ENCODE measurements around the gene TAF3. TPM values are rescaled to one million over a fixed set of nuclear protein-coding genes. Genes with fewer than 3 reads are reported as not detected.

The TAF3 gene
- polyA plus RNA-seq, 6 donors from 2014 or later = 6.3 to 17.3 (median 9.5) TPM

DNA sequence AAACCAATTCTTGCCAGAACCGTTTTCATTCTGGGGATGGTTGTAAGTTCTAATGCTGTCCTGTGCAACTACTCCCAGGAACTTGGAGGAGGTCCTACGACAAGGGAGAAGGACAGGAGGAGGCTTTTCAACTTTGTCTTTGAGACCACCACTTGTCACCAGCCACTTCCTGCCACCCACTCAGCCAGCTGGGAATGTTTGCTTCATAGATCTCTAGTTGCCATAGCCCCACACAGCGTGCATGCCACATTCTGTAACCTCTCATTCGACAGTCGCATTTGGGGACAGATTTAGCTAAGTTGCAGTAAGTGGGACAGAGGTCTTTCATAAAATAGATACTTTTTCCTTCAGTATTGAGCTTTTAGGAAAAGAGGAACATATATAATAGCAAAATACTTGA is 78.0 kb downstream of the TAF3 start:
- ATAC-seq (ENCODE audit: low read depth in 2 of 2) = no peak
- no peak for DNase-seq
- Mint-ChIP-seq H3K9me3 (no peaks in the 10 kb centered on the region), H3K4me3 (no peak overlapping the region), H3K4me1 (peaks cover 10 to 32% (median 24%) of the 10 kb centered on the region in 3 donors), H3K36me3 (peaks cover 23 to 31% of the 10 kb centered on the region in 2 donors), H3K27me3 (no peaks in the 10 kb centered on the region), H3K27ac (no peak overlapping the region)

DNA sequence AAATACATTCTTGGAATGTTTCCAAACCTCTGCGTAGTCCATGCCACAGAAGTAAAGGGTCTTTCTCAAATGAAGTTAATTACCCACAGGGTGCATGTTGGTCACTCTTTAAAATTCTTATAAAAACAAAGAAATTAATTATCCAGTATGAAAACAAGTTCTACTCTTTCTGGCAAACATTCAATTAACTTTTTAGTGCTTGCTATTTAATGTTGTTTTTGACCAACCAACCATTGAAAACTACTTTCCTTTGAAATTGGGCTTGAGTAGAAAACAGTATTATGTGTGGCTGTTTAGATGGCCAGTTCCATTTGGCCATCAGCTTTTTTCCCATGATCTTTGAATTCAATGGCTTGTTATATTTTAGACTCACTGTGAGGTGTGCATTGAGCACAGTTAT is 83.0 kb downstream of the TAF3 start:
- no peaks in the 10 kb centered on the region for H3K9me3 Mint-ChIP-seq
- H3K4me3 Mint-ChIP-seq = no peak overlapping the region
- no peak overlapping the region for H3K27ac Mint-ChIP-seq
- H3K36me3 Mint-ChIP-seq = peaks cover 30 to 38% of the 10 kb centered on the region in 2 donors
- DNase-seq (no peak), ATAC-seq (ENCODE audit: low read depth in 2 of 2) (no peak)
- peaks cover 10 to 25% (median 20%) of the 10 kb centered on the region in 3 donors for H3K4me1 Mint-ChIP-seq
- no peaks in the 10 kb centered on the region for H3K27me3 Mint-ChIP-seq

DNA sequence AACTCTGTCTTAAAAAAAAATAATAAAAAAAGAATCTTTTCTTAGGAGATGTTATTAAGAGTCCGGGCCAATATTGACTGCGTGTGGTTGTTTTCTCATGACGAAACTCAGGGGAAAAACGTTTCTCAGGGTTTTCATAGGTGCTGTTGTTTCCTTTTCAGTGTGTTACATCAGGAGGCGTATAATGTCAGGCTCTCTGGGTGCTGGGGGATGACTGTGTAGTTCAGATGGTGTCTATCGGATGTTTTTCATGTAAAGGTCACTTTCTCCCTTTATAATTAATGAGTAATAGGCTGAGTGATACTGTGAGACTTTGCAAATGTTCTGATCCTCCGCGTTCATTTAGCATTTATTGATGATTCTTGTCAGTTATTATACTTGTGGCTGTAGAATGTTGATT is 84.1 kb downstream of the TAF3 start:
- H3K4me3 Mint-ChIP-seq = no peak overlapping the region
- DNase-seq (no peak), ATAC-seq (ENCODE audit: low read depth in 2 of 2) (no peak)
- peaks cover 23 to 29% of the 10 kb centered on the region in 2 donors for H3K36me3 Mint-ChIP-seq
- no peak overlapping the region for H3K27ac Mint-ChIP-seq
- peaks cover 5 to 23% (median 15%) of the 10 kb centered on the region in 3 donors for H3K4me1 Mint-ChIP-seq
- no peaks in the 10 kb centered on the region for H3K27me3 Mint-ChIP-seq
- no peaks in the 10 kb centered on the region for H3K9me3 Mint-ChIP-seq

DNA sequence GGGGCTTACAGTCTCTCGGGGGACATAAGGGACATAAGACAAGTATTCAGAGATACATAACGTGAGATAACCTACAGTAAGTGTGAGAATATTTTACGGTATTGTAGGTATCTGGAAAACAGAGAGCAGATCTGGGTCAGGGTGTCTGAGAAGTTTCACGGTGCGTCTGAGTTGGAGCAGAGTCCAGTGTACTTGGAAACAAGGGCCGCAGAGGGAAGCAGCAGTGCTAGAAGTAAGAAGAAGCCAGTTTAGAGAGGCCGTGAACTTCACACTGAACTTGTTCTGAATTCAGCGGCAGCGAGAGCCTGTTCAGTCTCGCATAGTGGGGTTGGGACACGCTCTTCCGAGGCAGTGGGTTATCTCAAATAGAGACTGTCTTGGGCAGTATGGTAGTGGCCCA is 85.5 kb downstream of the TAF3 start:
- no peaks in the 10 kb centered on the region for H3K27me3 Mint-ChIP-seq

DNA sequence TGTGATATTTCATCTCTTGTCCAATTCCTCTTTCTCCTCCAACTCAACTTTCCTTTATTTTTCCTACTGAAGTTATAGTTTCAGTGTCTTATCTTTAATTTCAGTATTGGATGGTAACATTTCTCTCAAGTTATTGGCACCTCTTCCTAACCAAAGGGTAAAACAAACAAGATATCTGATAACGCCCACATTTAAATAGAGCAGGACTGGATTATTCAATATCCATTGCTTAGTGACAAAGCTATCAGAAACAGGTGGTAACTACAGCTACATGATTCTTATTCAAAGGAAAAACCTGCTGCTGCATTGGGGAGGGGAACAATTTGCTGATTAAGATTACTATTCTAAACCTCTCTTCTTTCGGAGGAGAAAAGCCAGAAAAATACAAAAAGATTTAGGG is 87.8 kb downstream of the TAF3 start:
- peaks cover 7 to 9% of the 10 kb centered on the region in 2 donors for H3K36me3 Mint-ChIP-seq
- H3K4me3 Mint-ChIP-seq = no peak overlapping the region
- H3K9me3 Mint-ChIP-seq = no peaks in the 10 kb centered on the region
- no peaks in the 10 kb centered on the region for H3K27me3 Mint-ChIP-seq
- no peak for ATAC-seq (ENCODE audit: low read depth in 2 of 2)
- H3K4me1 Mint-ChIP-seq = peaks cover 10 to 18% (median 12%) of the 10 kb centered on the region in 3 donors
- no peak overlapping the region for H3K27ac Mint-ChIP-seq
- no peak for DNase-seq

More for the DNA sequence above, 85.5 kb downstream of the TAF3 start:
- Mint-ChIP-seq H3K36me3 (peaks cover 16 to 17% of the 10 kb centered on the region in 2 donors), H3K9me3 (no peaks in the 10 kb centered on the region), H3K27ac (no peak overlapping the region), H3K4me3 (no peak overlapping the region), H3K4me1 (peaks cover 10 to 23% (median 11%) of the 10 kb centered on the region in 3 donors)
- no peak for DNase-seq
- ATAC-seq (ENCODE audit: low read depth in 2 of 2) = no peak

DNA sequence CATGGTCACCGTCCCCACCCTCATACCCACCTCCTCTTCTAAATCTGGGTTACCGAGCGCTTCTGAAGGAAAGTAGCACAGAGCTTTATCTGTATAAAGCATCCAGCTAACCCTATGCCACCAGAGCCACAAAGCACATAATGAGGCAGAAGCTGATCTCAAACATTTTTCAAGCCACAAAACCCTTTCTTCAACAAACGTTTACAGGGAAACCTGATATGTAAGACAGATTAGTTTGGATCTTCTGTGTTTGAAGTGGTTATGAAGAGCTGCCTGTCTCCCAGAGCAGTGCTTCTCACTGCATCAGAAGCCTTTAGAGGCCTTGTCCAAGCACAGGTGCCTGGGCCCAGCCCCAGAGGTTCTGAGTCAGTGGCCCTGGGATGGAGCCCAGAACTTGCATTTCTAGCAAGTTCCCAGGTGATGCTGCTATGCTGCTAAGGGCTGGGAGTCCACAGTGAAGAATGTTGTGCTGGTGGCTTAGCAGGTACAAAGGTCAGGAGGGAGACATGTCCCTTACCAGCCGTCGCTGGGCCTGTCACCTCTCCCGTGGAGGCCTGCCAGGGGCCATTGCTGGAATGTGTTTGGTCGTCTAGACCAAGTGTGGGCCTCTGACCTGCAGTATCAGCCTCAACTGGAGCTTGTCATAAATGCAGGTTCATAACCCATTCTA is 90.4 kb downstream of the TAF3 start:
- no peaks in the 10 kb centered on the region for H3K9me3 Mint-ChIP-seq
- ATAC-seq (ENCODE audit: low read depth in 2 of 2) = no peak
- no peak for DNase-seq
- H3K4me3 Mint-ChIP-seq = no peak overlapping the region
- H3K27ac Mint-ChIP-seq = no peak overlapping the region
- H3K4me1 Mint-ChIP-seq = peaks cover 19 to 21% (median 20%) of the 10 kb centered on the region in 3 donors
- H3K27me3 Mint-ChIP-seq = no peaks in the 10 kb centered on the region
- peaks cover 7 to 9% of the 10 kb centered on the region in 2 donors for H3K36me3 Mint-ChIP-seq

DNA sequence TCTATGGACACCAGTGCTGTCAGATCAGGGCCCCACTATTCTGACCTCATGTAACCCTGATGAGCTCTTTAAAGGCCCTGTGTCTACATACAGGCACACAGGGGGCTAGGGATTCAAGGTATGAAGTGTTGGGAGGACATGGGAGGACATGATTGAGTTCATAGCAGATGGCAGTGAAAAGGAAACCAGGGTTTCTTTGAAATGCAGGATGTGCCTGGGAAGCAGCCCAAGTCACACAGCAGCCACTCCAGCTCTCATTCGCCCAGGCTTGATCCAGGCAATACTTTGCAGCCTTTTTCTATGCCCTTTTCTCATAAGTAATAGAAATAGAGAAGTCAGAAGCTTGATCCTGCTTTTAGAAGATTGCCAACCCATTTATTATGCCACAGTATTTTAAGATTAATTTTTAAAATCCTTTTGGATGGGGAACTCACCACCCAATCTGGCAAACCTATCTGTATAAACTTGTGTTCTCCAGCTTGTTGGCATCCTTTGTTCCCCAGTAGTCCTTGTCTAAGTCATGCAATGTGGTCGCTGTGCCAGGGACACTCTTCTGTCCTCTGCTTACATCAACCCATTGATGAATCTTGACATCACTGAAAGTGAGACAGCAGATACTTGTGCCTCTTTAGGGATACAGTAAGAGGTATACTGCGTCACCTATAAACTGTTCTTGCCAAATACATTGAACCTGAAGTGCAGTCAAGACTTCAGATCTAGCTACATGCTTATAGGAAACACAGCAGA is 95.0 kb downstream of the TAF3 start:
- Mint-ChIP-seq H3K4me1 (peaks cover 8 to 22% (median 18%) of the 10 kb centered on the region in 3 donors), H3K36me3 (no peaks in the 10 kb centered on the region), H3K27me3 (no peaks in the 10 kb centered on the region), H3K27ac (no peak overlapping the region), H3K4me3 (no peak overlapping the region), H3K9me3 (no peaks in the 10 kb centered on the region)
- ATAC-seq (ENCODE audit: low read depth in 2 of 2) (no peak), DNase-seq (no peak)

DNA sequence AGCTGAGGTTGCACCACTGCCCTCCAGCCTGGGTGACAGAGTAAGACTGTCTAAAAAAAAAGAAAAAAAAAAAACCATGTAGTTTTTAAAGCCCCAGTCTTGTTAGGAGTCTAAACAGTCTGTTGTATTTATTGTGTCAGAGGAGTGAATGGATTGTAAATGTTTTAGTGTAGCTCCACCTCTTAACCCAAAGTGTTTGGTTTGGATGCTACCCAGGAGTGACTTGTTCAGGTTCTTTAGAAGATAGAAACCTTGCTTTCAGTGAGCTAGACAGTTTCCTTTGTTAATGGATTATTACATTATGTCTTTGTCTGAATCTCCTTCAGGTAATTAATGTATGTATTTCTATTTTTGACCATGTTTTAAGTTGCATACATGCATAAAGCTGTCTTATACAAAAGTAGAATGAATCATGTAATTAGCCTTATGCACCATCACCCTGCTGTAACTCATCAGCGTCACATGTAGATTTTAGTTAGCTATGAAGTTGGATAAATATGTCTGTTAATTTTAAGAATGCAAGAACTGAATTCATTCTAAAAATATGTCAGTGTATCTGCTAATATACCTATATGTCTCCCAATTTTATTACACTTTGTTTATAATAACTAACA is 97.7 kb downstream of the TAF3 start:
- H3K36me3 Mint-ChIP-seq = no peaks in the 10 kb centered on the region
- peaks cover 13 to 22% (median 15%) of the 10 kb centered on the region in 3 donors for H3K4me1 Mint-ChIP-seq
- H3K27me3 Mint-ChIP-seq = no peaks in the 10 kb centered on the region
- DNase-seq = no peak
- no peak for ATAC-seq (ENCODE audit: low read depth in 2 of 2)
- H3K9me3 Mint-ChIP-seq = no peaks in the 10 kb centered on the region
- H3K4me3 Mint-ChIP-seq = no peak overlapping the region
- no peak overlapping the region for H3K27ac Mint-ChIP-seq

DNA sequence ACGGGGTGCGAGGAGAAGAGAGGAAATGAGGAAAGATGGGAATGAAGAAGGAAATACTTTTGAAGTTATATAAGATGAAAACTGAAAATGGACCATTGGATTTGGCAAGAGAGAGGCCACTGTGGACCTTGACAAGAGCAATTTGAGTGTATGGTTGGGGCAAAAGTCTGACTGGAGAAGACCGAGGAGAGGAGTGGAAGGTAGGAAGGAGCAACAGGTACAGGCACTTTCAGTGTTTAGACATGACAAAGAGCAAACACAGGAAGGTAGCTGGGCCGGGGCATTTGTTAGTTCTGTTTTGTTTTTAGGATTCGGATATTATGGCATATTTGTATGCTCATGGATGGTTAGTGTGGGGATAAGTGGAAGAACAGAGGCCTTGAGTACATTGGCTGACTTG is 99.4 kb downstream of the TAF3 start:
- no peak overlapping the region for H3K27ac Mint-ChIP-seq
- no peak for DNase-seq
- peaks cover 12 to 21% (median 15%) of the 10 kb centered on the region in 3 donors for H3K4me1 Mint-ChIP-seq
- no peaks in the 10 kb centered on the region for H3K36me3 Mint-ChIP-seq
- no peaks in the 10 kb centered on the region for H3K9me3 Mint-ChIP-seq
- no peak overlapping the region for H3K4me3 Mint-ChIP-seq
- H3K27me3 Mint-ChIP-seq = no peaks in the 10 kb centered on the region
- no peak for ATAC-seq (ENCODE audit: low read depth in 2 of 2)

DNA sequence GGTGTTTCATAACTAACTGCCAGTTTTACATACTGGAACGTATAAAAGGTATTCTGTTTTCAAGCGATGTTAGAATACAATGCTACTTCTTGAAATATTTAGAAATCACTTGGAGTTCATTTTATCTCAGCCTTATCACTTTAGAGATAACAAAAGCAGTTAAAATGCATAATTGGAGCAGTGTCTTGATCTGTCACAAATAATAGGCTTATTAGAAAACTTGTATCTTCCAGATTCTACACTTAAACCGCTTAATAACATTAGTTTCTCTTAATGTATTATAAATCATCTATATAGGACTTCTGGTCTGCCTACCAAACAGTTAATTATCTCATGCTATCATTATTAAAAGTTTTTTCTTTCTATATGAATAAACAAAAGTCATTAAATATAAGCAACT is 104.4 kb downstream of the TAF3 start:
- Mint-ChIP-seq H3K27me3 (no peaks in the 10 kb centered on the region), H3K4me3 (no peak overlapping the region), H3K36me3 (no peaks in the 10 kb centered on the region), H3K27ac (no peak overlapping the region), H3K4me1 (peaks cover 12 to 15% (median 13%) of the 10 kb centered on the region in 3 donors), H3K9me3 (no peaks in the 10 kb centered on the region)
- ATAC-seq (ENCODE audit: low read depth in 2 of 2) = no peak
- DNase-seq = no peak

DNA sequence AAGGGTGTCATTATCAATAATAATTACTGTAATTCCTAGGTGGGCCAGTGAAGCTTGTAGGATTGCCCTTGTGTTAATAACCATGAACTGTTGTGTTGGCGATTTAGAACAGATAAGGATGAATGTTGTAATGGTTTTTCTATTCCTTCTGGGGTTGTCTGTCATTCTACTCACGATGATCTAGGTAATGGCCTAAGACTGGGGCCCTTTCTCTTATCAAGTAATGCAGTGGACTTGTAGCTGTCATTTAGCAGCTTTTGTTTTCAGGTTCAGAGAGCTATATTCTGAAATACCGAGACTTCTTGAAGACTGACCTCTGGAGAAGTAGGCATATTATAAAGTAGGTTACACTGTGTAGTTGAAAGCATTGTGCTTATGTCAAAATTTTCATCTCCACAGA is 110.2 kb downstream of the TAF3 start:
- peaks cover 0 to 4% of the 10 kb centered on the region in 2 donors for H3K36me3 Mint-ChIP-seq
- no peaks in the 10 kb centered on the region for H3K27me3 Mint-ChIP-seq
- peaks cover 12 to 18% (median 12%) of the 10 kb centered on the region in 3 donors for H3K4me1 Mint-ChIP-seq
- H3K4me3 Mint-ChIP-seq = no peak overlapping the region
- DNase-seq (no peak), ATAC-seq (ENCODE audit: low read depth in 2 of 2) (no peak)
- no peaks in the 10 kb centered on the region for H3K9me3 Mint-ChIP-seq
- no peak overlapping the region for H3K27ac Mint-ChIP-seq

DNA sequence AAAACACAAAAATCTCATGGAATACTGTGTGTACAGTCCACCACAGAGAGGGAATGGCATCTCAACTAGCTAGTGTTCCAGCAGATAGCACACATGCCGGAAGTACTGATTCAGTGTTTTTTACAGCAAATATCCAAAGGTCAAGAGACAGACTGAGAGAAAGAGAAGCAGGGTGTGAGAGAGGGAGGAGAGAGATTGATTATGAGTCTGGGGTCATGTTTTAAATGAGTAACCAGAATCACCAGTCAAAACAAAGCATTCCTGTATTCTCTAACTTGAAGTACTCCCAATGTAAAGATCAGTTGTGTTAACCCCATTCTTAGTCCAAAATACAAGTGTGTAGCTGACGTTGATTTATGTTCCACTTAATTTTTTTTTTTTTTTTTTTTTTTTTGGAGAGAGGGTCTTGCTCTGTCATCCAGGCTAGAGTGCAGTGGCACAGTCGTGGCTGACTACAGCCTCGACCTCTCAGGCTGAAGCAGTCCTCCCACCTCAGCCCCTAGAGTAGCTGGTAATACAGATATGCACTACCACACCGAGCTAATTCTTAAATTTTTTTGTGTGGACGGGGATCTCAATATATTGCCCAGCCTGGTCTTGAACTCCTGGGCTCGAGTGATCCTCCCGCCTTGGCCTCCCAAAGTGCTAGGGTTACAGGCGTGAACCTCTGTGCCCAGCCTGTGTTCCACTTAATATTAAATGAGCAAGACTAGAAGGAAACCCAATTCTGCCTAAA is 114.2 kb downstream of the TAF3 start:
- Mint-ChIP-seq H3K36me3 (peaks cover 10 to 18% of the 10 kb centered on the region in 2 donors), H3K4me3 (no peak overlapping the region), H3K4me1 (peaks cover 2 to 23% (median 8%) of the 10 kb centered on the region in 3 donors), H3K27ac (no peak overlapping the region), H3K27me3 (no peaks in the 10 kb centered on the region), H3K9me3 (peaks cover 0 to 14% (median 2%) of the 10 kb centered on the region in 7 donors)
- no peak for DNase-seq
- no peak for ATAC-seq (ENCODE audit: low read depth in 2 of 2)

DNA sequence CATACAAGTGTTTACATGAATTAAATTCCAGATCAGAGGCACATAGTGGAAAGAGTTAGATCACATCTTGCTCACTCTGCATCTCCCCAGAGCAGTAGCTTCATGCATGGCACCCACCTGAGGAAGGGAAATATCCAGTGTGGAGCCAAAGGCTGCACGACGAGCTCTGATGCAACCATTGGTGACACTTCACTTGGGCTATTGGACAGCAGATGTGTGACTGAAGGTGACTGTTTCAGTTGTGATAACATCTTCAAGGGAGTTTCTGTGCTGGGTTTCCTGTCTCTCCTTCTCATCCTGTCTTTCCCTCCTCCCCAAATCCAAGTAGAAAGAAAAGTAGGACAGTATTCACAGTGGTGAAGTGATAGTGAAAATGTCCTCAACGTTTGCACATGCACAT is 115.0 kb downstream of the TAF3 start:
- Mint-ChIP-seq H3K9me3 (peaks cover 0 to 22% (median 7%) of the 10 kb centered on the region in 7 donors), H3K4me1 (peaks cover 8 to 27% (median 12%) of the 10 kb centered on the region in 3 donors), H3K36me3 (peaks cover 18 to 25% of the 10 kb centered on the region in 2 donors), H3K27ac (no peak overlapping the region), H3K27me3 (no peaks in the 10 kb centered on the region), H3K4me3 (no peak overlapping the region)
- DNase-seq (no peak), ATAC-seq (ENCODE audit: low read depth in 2 of 2) (no peak)

Data from naive B cell (primary cell).